Measurements from ENCODE around the gene SF3B5. TPM values are rescaled to one million over a fixed set of nuclear protein-coding genes. Genes with fewer than 3 reads are reported as not detected.

The SF3B5 gene
- total RNA-seq, 1 experiment from 2014 or later, result 113 TPM

DNA sequence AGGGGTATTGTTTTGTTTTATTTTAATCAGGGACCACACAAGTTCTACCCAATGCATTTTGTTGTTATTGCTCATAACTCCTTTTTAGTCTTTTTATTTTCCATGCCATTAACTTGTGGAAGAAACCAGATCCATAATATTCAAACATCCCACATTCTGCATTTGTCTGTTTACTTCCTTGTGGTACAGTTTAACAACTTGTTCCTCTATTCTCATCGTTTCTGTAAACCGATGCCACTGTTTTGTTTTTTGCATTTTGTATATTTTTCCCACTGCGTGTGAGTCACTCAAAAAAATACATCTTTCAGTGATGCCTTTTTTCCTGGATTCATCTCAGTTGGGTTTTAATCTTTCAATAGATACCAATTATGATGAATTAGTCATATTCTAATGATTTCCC, 22.3 kb downstream of the SF3B5 start:
- Mint-ChIP-seq H3K27me3 (ENCODE audit: unreplicated experiment) (peaks cover 13% of the 10 kb centered on the region), H3K4me1 (ENCODE audit: low read depth, unreplicated experiment) (no peaks in the 10 kb centered on the region), H3K9me3 (ENCODE audit: low read depth, unreplicated experiment) (no peaks in the 10 kb centered on the region), H3K36me3 (ENCODE audit: insufficient read depth, unreplicated experiment) (no peaks in the 10 kb centered on the region), H3K27ac (ENCODE audit: unreplicated experiment) (no peak overlapping the region), H3K4me3 (ENCODE audit: low read depth, unreplicated experiment) (no peak overlapping the region)
- DNase-seq, result no peak
- CTCF ChIA-PET, result no interaction called here
- intact Hi-C loops (cut with micrococcal nuclease; ENCODE audit: unreplicated experiment), result no loop called here
- TF ChIP-seq CTCF (IDR thresholded peaks at IDR 0.05; ENCODE audit: unreplicated experiment), result no peak
- no TSS peak for BruUV-seq (replicated peaks)

- CTCF ChIA-PET, result no interaction called here
- no peak for DNase-seq
- no peak for TF ChIP-seq CTCF (IDR thresholded peaks at IDR 0.05; ENCODE audit: unreplicated experiment)
- no peaks in the 10 kb centered on the region for H3K9me3 Mint-ChIP-seq (ENCODE audit: low read depth, unreplicated experiment)
- peaks cover 27% of the 10 kb centered on the region for H3K27me3 Mint-ChIP-seq (ENCODE audit: unreplicated experiment)
- no peak overlapping the region for H3K27ac Mint-ChIP-seq (ENCODE audit: unreplicated experiment)
- H3K36me3 Mint-ChIP-seq (ENCODE audit: insufficient read depth, unreplicated experiment), result peaks cover 3% of the 10 kb centered on the region
- H3K4me1 Mint-ChIP-seq (ENCODE audit: low read depth, unreplicated experiment), result no peaks in the 10 kb centered on the region
- no peak overlapping the region for H3K4me3 Mint-ChIP-seq (ENCODE audit: low read depth, unreplicated experiment)
- no TSS peak for BruUV-seq (replicated peaks)
- intact Hi-C loops (cut with micrococcal nuclease; ENCODE audit: unreplicated experiment), result no loop called here
Observed at GRCh38 chr6:144069506-144069905, 25.9 kb downstream of the SF3B5 start.

- intact Hi-C loops (cut with micrococcal nuclease; ENCODE audit: unreplicated experiment), result no loop called here
- no peaks in the 10 kb centered on the region for H3K9me3 Mint-ChIP-seq (ENCODE audit: low read depth, unreplicated experiment)
- BruUV-seq (replicated peaks), result no TSS peak
- no peak overlapping the region for H3K4me3 Mint-ChIP-seq (ENCODE audit: low read depth, unreplicated experiment)
- peaks cover 27% of the 10 kb centered on the region for H3K27me3 Mint-ChIP-seq (ENCODE audit: unreplicated experiment)
- CTCF ChIA-PET, result no interaction called here
- no peaks in the 10 kb centered on the region for H3K4me1 Mint-ChIP-seq (ENCODE audit: low read depth, unreplicated experiment)
- peaks cover 10% of the 10 kb centered on the region for H3K36me3 Mint-ChIP-seq (ENCODE audit: insufficient read depth, unreplicated experiment)
- no peak for DNase-seq
- no peak for TF ChIP-seq CTCF (IDR thresholded peaks at IDR 0.05; ENCODE audit: unreplicated experiment)
- H3K27ac Mint-ChIP-seq (ENCODE audit: unreplicated experiment), result peak overlapping the region; percentile 6
Observed at GRCh38 chr6:144068794-144069193, 26.6 kb downstream of the SF3B5 start.

GRCh38 chr6:144066741-144067484, 28.5 kb downstream of the SF3B5 start:
- DNase-seq, result no peak
- no peak for TF ChIP-seq CTCF (IDR thresholded peaks at IDR 0.05; ENCODE audit: unreplicated experiment)
- BruUV-seq (replicated peaks), result no TSS peak
- Mint-ChIP-seq H3K4me3 (ENCODE audit: low read depth, unreplicated experiment) (no peak overlapping the region), H3K9me3 (ENCODE audit: low read depth, unreplicated experiment) (no peaks in the 10 kb centered on the region), H3K4me1 (ENCODE audit: low read depth, unreplicated experiment) (peaks cover 8% of the 10 kb centered on the region), H3K36me3 (ENCODE audit: insufficient read depth, unreplicated experiment) (peaks cover 15% of the 10 kb centered on the region), H3K27ac (ENCODE audit: unreplicated experiment) (no peak overlapping the region), H3K27me3 (ENCODE audit: unreplicated experiment) (peaks cover 27% of the 10 kb centered on the region)
- CTCF ChIA-PET, result no interaction called here
- intact Hi-C loops (cut with micrococcal nuclease; ENCODE audit: unreplicated experiment), result no loop called here

All from Calu3 (cell line).